ENCODE measurements around the gene SPTBN1.

DNA sequence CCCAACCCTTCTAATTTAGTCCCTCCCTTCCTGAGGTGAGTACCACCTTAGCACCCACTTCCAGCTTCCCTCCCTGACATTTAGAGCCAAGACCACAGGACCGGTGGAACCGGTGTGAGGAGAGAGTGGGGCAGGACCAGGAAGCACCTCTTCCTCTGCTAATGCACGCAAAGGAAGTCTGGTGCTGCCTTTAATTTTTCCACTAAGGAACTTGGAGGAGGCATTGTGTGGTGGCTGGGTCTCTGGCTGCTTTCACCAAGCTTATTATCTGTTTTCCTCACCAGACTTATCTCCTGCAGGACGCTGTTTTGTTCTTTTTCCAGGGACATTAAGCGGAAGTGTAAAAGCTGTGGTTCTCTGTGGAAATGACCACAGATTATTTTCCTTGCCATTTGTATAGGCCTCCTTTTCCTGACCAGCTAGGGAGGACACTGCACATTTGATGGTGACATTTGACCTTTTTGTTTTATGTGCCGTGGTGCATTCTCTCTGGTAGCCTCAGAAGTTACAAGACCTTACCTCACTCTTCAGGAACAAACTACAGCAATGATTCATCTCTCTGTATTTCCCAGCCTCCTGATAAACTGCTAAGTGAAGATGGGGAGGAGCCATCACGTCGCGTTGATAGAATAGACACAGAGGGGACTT lies 39.8 kb upstream of the SPTBN1 start:
- TF ChIP-seq EZH2 (IDR thresholded peaks at IDR 0.05; ENCODE audit: borderline replicate concordance, low read depth, low read length, poor library complexity, severe bottlenecking), result no peak
- TF ChIP-seq, protein P1, sequence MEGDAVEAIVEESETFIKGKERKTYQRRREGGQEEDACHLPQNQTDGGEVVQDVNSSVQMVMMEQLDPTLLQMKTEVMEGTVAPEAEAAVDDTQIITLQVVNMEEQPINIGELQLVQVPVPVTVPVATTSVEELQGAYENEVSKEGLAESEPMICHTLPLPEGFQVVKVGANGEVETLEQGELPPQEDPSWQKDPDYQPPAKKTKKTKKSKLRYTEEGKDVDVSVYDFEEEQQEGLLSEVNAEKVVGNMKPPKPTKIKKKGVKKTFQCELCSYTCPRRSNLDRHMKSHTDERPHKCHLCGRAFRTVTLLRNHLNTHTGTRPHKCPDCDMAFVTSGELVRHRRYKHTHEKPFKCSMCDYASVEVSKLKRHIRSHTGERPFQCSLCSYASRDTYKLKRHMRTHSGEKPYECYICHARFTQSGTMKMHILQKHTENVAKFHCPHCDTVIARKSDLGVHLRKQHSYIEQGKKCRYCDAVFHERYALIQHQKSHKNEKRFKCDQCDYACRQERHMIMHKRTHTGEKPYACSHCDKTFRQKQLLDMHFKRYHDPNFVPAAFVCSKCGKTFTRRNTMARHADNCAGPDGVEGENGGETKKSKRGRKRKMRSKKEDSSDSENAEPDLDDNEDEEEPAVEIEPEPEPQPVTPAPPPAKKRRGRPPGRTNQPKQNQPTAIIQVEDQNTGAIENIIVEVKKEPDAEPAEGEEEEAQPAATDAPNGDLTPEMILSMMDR (conservative IDR thresholded peaks at IDR 0.05; ENCODE audit: low read depth, low read length), result no peak

Measured in A673 (cell line).